Measurements from ENCODE around the gene PDIA3.

GRCh38 chr15:43793647-43794046 is 47.4 kb downstream of the PDIA3 start:
- TF ChIP-seq POLR2A (IDR thresholded peaks at IDR 0.05) (no peak), CTCF (IDR thresholded peaks at IDR 0.05) (no peak)
